NCI-H82 (cell line): ENCODE results near the gene TWNK.
"Not testable (repeated sequence)": the region's sequence is repeated elsewhere in the genome, so short reads cannot be mapped to it uniquely, and the experiment has no call there.

Experiments used
- DNase-seq: peaks from one replicate; lab custom pipeline; 2025; lab: John Stamatoyannopoulos, UW

Gene TWNK

DNA sequence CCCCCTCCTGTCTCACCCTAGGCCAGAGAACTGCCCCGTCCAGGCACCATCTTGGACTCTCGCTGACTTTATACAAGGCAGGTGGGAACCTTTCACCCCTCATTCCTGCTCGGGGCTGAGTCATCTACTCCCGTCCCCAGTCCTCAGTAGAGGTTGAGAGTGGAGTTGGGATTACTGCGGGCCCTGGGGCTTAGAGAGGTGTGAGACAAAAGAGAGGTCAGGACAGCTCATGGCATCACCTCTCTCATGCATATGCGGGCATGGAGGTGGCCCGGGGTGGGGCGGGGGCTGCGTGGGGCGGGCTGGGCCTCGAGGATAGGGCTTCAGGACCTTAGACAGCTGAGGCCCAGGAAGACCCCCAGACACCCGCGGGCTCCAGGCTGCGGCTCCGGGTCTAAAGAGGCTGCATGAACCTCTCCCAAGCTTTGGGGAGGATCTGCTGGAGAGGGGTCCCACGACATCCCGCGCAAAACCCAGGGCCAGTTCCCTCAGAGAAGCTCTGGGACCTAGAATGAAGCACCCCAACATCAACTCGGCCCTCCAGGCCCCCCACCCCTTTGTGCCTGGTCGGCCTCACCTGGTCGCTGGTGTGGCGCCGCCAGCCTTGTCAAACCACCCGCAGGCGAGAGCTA is 43.3 kb downstream of the TWNK start:
- peak; percentile 26 for DNase-seq

- peak; percentile 92 for DNase-seq
These were observed 43.9 kb downstream of the TWNK start, which contains the start of the genes PDZD7 and SFXN3 for GRCh38 chr10:101031128-101031795. PDZD7 (minus strand) TSS chr10:101031129; CDS start chr10:101030219, 910 bp downstream. SFXN3 (plus strand) TSS chr10:101031234; CDS start chr10:101034695, 3,461 bp downstream.

GRCh38 chr10:101031796-101032636 is 44.7 kb downstream of the TWNK start:
- peak; percentile 87 for DNase-seq

GRCh38 chr10:101032637-101033224 is 45.4 kb downstream of the TWNK start:
- peak; percentile 91 for DNase-seq

GRCh38 chr10:101033276-101033675 is 45.9 kb downstream of the TWNK start:
- no peak for DNase-seq

GRCh38 chr10:101034404-101034803 is 47.1 kb downstream of the TWNK start:
- DNase-seq, result not testable (repeated sequence)

DNA sequence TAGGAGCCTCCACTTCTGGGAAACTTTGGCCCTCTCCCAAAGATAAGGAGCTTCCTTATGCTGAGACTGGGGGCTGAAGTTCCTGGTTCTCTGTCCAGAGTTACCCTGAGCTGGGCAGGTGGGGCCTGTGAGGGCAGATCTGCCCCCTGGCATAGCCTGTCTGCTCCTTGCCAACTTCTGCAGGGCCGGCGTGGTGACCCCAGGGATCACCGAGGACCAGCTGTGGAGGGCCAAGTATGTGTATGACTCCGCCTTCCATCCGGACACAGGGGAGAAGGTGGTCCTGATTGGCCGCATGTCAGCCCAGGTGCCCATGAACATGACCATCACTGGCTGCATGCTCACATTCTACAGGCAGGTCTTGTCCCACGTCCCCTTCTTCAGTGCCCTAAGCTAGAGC is 48.0 kb downstream of the TWNK start:
- DNase-seq, result no peak

GRCh38 chr10:101035916-101036702 is 48.8 kb downstream of the TWNK start:
- DNase-seq, result no peak

- no peak for DNase-seq
These were observed 49.4 kb downstream of the TWNK start for GRCh38 chr10:101036726-101037125.

GRCh38 chr10:101038484-101038883 is 51.1 kb downstream of the TWNK start:
- no peak for DNase-seq

DNA sequence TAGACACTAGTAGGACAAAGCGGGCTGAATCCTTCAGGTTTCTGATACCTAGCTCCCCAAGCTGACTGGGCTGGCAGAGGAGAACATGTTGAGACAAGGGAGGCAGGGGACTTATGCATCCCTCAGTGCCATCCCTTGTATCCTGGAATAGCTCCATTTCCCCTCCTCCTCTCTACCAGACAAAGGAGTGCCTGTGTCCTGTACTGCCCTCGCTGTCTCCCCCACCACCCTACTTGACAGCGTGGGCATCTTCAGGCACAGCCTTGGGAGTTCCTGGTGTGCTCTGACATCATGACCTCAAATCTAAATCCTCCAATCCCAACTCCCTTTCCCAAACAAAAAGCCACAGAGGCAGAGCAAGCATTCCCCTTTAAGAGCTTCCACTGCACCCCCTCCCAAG is 52.7 kb downstream of the TWNK start:
- DNase-seq, result no peak

DNA sequence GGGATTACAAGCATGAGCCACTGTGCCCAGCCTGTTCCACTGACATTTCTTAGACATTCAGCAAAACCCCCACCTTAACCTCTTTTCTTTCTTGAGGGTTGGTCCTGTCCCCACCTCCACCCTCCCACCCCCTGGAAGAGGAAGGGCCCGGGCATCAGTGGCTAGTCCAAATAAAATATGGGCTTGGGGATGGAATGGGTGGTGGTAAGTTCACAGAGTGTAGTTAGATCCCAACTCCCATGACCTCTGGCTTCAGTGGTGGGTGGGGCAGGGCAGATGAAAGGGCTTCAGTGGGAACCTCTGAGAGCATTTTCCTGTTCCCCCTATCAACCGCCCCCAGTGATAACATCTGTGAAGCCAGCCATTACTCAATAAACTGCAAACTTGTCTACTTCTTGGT is 53.5 kb downstream of the TWNK start:
- DNase-seq, result no peak

DNA sequence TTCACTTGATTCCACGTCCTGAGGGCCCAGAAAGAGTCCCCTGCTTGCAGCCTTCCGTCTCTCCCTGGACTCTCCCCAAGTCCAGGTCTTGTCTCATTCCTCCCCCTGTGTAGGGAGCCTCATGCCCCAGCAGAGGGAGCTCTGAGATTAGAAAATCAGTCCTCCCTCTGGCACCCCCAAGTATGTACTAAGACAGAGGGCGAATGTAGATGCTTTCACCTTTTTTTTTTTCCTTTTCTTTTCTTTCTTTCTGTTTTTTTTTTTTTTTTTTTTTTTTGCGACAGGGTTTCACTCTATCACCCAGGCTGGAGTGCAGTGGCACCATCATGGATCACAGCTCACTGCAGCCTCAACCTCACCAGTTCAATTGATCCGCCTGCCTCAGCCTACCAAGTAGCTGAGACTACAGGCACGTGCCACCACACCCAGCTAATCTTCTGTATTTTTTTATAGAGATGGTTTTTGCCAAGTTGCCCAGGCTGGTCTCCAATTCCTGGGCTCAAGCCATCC is 54.0 kb downstream of the TWNK start:
- DNase-seq, result peak; percentile 85

- no peak for DNase-seq
These were observed 54.8 kb downstream of the TWNK start for GRCh38 chr10:101042118-101042517.

- DNase-seq, result peak; percentile 98
These were observed 55.5 kb downstream of the TWNK start for GRCh38 chr10:101042667-101043362.

GRCh38 chr10:101043363-101043707 is 56.0 kb downstream of the TWNK start:
- peak; percentile 30 for DNase-seq
